Fibroblast of villous mesenchyme (primary cell): ENCODE data around the gene SGCA. TPM values are rescaled to one million over a fixed set of nuclear protein-coding genes. Genes with fewer than 3 reads are reported as not detected.

Experiments used
- DNase-seq: peaks from one replicate; pipeline ENCODE4 v3.0.0-alpha.2; 2010; ENCODE audit warnings: low read depth
- H3K4me3 ChIP-seq: 2 replicates; pipeline ENCODE4 v1.5.1; 2011; ENCODE audit warnings: low read depth, mild to moderate bottlenecking, low read length
- CTCF ChIP-seq: IDR thresholded peaks from 2 replicates; pipeline ENCODE4 v1.5.1; 2012; ENCODE audit warnings: low read depth, mild to moderate bottlenecking, low read length; ENCODE audit not compliant: insufficient read depth
- total RNA-seq: library from RNA; depleted of rRNA; stranded (reverse); fragments of >200 nt; gene quantifications from 2 replicates; pipeline ENCODE4 v1.2.3, GENCODE V29; 2012

SGCA gene
- total RNA-seq, 1 donor = not detected

GRCh38 chr17:50219939-50220465 lies 54.2 kb downstream of the SGCA start:
- H3K4me3 ChIP-seq = peak overlapping the region; percentile 40
- TF ChIP-seq CTCF = no peak
- peak; percentile 88 for DNase-seq

GRCh38 chr17:50220811-50221210 lies 55.0 kb downstream of the SGCA start:
- no peak for TF ChIP-seq CTCF
- H3K4me3 ChIP-seq = no peak overlapping the region
- no peak for DNase-seq

- peak; percentile 88 for DNase-seq
- H3K4me3 ChIP-seq = no peak overlapping the region
- no peak for TF ChIP-seq CTCF
These were observed 55.6 kb downstream of the SGCA start for GRCh38 chr17:50221266-50221863.

- no peak for TF ChIP-seq CTCF
- peak; percentile 71 for DNase-seq
- H3K4me3 ChIP-seq = no peak overlapping the region
These were observed 56.2 kb downstream of the SGCA start for GRCh38 chr17:50221864-50222545.

- no peak overlapping the region for H3K4me3 ChIP-seq
- no peak for DNase-seq
- TF ChIP-seq CTCF = no peak
These were observed 57.1 kb downstream of the SGCA start for GRCh38 chr17:50222922-50223321.

Other genes with a start within 250 kb of the SGCA start
- not detected in 2 replicates for gene DLX4, start 196.8 kb upstream of the SGCA start, total RNA-seq
- gene DLX3, start 170.8 kb upstream of the SGCA start, total RNA-seq = not detected in 2 replicates
- gene ITGA3, start 109.9 kb upstream of the SGCA start, total RNA-seq = 207 and 266 TPM in 2 replicates
- gene PDK2, start 70.7 kb upstream of the SGCA start, total RNA-seq = 20.3 and 20.6 TPM in 2 replicates
- 4.7 and 5.8 TPM in 2 replicates for gene SAMD14, start 35.8 kb upstream of the SGCA start, total RNA-seq
- 38.7 and 47.1 TPM in 2 replicates for gene PPP1R9B, start 15.3 kb upstream of the SGCA start, total RNA-seq
- 2,749 and 5,894 TPM in 2 replicates for gene COL1A1, start 35.6 kb downstream of the SGCA start, total RNA-seq
- gene TMEM92, start 108.5 kb downstream of the SGCA start, total RNA-seq = under 0.01 TPM in 1 of 2 replicates, not detected in the other
- 53.5 and 60.5 TPM in 2 replicates for gene XYLT2, start 180.1 kb downstream of the SGCA start, total RNA-seq
- 55.7 and 63.0 TPM in 2 replicates for gene MRPL27, start 207.2 kb downstream of the SGCA start, total RNA-seq
- 4.5 and 4.7 TPM in 2 replicates for gene EME1, start 207.2 kb downstream of the SGCA start, total RNA-seq
- gene LRRC59, start 231.5 kb downstream of the SGCA start, total RNA-seq = 181 and 191 TPM in 2 replicates